ENCODE measurements around the gene PHF23. TPM values are rescaled to one million over a fixed set of nuclear protein-coding genes. Genes with fewer than 3 reads are reported as not detected.

The PHF23 gene
- total RNA-seq, 2 experiments from 2014 or later = 24.0 to 28.7 TPM

DNA sequence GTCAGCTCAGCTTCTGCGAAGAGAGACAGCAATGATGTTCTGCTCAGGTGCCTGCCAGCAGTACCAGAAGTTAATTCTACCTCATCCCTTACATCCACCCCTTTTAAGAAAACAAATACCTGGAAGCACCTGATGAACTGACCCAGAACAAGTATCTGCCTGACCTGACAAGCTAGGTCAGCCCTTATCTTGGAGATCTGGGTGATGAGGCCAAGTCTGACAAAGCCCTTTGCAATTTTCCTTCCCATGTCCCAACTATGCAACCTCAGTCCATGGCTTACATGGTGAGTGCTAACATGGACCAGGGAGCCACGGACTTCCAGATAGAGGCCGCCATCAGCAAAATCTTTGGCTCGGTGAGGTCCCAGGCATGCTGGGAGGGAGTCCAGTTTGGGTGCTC, 15.9 kb downstream of the PHF23 start:
- DNase-seq = no peak
- intact Hi-C loops (cut with micrococcal nuclease) = no loop called here
- ChIA-PET CTCF (no interaction called here), POLR2A (interaction anchor here (2.5 to 4.9 kb wide), 2 partner anchors 11 to 73 kb away, joined by 5 to 33 read pairs; partner anchors contain the start of gene DVL2)
- Mint-ChIP-seq H3K9me3 (no peaks in the 10 kb centered on the region), H3K4me3 (no peak overlapping the region), H3K27me3 (no peaks in the 10 kb centered on the region), H3K27ac (no peak overlapping the region), H3K36me3 (peaks cover 36% of the 10 kb centered on the region), H3K4me1 (ENCODE audit: low read depth) (peaks cover 30% of the 10 kb centered on the region)

DNA sequence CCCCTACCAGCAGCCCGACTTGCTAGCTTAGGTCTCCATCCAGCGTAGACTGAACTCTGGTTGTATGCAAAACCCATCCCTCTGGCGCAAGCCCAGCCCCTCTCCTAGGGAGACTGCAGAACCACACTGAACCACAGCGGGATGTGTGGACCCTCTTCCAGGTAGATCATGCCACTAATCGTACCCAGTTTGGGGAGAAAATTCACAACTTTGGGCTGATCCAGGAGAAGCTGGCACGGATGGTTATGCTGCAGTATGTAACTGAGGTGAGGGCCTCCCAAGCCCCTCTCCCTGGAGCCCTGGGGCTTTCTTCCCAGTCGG, 16.3 kb downstream of the PHF23 start:
- POLR2A ChIA-PET = interaction anchor here (2.5 to 4.9 kb wide), 2 partner anchors 11 to 74 kb away, joined by 5 to 33 read pairs; partner anchors contain the start of gene DVL2
- peaks cover 32% of the 10 kb centered on the region for H3K36me3 Mint-ChIP-seq

DNA sequence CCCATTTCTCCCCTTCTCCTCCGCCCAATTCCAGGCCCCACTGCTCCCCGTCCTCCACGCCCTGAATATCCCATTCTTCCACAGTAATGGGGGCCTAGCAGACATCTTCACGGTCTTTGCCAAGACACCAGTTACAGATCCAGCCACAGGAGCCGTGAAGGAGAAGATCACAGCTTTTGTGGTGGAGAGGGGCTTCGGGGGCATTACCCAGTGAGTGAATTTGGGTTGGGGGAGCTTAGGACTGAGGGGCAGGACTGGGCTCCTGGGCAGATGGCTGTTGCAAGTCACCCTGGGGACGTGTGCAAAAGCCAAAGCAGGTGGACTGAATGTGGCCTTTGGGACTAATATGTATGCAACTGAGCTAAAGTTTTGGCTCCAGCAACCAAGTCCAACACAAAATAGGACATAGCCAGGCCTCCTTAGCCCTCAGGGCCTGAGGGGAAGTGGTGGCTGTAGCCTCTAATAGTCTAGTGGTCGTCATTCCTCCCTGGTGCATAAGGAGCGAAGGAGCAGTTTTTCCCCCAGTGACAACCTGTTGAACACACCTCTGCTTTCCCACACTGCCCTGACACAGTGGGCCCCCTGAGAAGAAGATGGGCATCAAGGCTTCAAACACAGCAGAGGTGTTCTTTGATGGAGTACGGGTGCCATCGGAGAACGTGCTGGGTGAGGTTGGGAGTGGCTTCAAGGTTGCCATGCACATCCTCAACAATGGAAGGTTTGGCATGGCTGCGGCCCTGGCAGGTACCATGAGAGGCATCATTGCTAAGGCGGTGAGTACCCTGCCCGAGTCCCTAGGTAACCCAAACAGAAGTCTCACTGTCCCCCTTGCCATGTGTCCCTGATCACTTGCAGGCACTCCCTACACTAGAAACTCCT, 16.9 kb downstream of the PHF23 start:
- peaks cover 34% of the 10 kb centered on the region for H3K4me1 Mint-ChIP-seq (ENCODE audit: low read depth)
- no peak overlapping the region for H3K4me3 Mint-ChIP-seq
- DNase-seq = no peak
- ChIA-PET CTCF (interaction anchor here (1.5 to 4.2 kb wide), 2 partner anchors 16 to 339 kb away, joined by 4 to 34 read pairs; partner anchors contain the start of gene PHF23), POLR2A (interaction anchor here (2.5 to 4.9 kb wide), 2 partner anchors 12 to 74 kb away, joined by 5 to 33 read pairs; partner anchors contain the start of gene DVL2)
- peak overlapping the region; percentile 92 for H3K27ac Mint-ChIP-seq
- no peaks in the 10 kb centered on the region for H3K27me3 Mint-ChIP-seq
- H3K36me3 Mint-ChIP-seq = peaks cover 31% of the 10 kb centered on the region
- H3K9me3 Mint-ChIP-seq = no peaks in the 10 kb centered on the region
- intact Hi-C loops (cut with micrococcal nuclease) = no loop called here

More for the DNA sequence above, 16.3 kb downstream of the PHF23 start:
- H3K9me3 Mint-ChIP-seq = no peaks in the 10 kb centered on the region
- no peaks in the 10 kb centered on the region for H3K27me3 Mint-ChIP-seq
- CTCF ChIA-PET = no interaction called here
- peaks cover 30% of the 10 kb centered on the region for H3K4me1 Mint-ChIP-seq (ENCODE audit: low read depth)
- intact Hi-C loops (cut with micrococcal nuclease) = no loop called here
- H3K27ac Mint-ChIP-seq = no peak overlapping the region
- DNase-seq = no peak
- H3K4me3 Mint-ChIP-seq = no peak overlapping the region

DNA sequence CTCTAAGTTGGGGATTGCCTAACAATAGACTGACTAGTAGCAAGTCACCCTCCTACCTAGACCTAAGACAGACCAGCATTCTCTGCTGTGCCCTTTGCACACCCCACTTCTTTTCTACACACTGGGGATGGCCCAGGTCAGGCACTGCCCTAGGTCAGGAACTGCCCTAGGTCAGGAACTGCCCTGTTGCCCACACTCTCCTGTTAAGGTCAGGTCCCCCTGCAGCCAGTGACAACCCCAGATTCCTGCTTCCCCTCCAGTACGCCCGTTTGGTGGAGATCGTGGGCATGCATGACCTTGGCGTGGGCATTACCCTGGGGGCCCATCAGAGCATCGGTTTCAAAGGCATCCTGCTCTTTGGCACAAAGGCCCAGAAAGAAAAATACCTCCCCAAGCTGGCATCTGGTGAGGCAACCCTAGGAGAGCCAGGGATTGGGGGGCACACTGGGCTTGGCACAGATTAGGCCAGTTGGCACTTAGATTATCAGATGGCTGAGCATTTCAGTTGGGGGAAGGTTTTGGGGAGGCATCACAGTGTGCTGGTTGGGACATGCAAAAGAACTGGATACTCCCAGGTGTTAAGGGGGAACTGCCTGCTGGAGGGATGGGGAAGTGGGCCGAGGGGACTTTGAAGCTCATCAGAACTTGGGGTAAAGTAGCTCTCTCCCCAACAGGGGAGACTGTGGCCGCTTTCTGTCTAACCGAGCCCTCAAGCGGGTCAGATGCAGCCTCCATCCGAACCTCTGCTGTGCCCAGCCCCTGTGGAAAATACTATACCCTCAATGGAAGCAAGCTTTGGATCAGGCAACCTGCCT, 17.8 kb downstream of the PHF23 start:
- peak overlapping the region; percentile 92 for H3K27ac Mint-ChIP-seq
- H3K4me1 Mint-ChIP-seq (ENCODE audit: low read depth) = peaks cover 38% of the 10 kb centered on the region
- ChIA-PET CTCF (interaction anchor here (0.8 to 4.2 kb wide), 13 partner anchors 8 to 339 kb away, joined by 3 to 48 read pairs (median 8); partner anchors contain the start of genes CTDNEP1, DVL2, ELP5 and GABARAP), POLR2A (interaction anchor here (0.5 to 4.9 kb wide), 11 partner anchors 8 to 642 kb away, joined by 3 to 33 read pairs (median 5); partner anchors contain the start of genes DVL2, GABARAP and PHF23)
- no peaks in the 10 kb centered on the region for H3K9me3 Mint-ChIP-seq
- intact Hi-C loops (cut with micrococcal nuclease) = loop anchor here (1.0 to 2.0 kb wide), 2 partner anchors 13 to 75 kb away; partner anchors contain the start of gene DVL2
- peaks cover 31% of the 10 kb centered on the region for H3K36me3 Mint-ChIP-seq
- no peak for DNase-seq
- no peaks in the 10 kb centered on the region for H3K27me3 Mint-ChIP-seq
- H3K4me3 Mint-ChIP-seq = peak overlapping the region; percentile 90

DNA sequence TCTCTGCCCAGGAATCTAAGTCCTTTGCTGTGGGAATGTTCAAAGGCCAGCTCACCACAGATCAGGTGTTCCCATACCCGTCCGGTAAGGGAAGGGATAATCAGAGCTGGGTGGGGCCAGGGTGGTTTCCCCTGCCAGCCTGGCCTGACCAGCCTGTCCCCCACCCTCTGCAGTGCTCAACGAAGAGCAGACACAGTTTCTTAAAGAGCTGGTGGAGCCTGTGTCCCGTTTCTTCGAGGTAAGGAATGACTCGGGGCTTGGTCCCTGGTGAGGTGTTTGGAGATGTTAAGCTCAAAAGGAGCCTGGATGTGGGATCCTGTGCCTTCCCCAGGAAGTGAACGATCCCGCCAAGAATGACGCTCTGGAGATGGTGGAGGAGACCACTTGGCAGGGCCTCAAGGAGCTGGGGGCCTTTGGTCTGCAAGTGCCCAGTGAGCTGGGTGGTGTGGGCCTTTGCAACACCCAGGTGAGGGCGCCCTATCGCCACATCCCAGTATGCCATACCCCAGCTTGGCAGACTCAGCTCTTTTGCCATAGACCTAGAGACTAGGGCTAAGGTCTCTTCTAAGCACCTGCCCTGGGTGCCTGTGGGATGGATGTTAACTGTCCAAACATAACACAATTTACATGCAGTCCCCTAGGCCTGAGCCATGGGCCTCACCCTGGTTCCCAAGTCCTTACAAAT, 18.5 kb downstream of the PHF23 start:
- H3K9me3 Mint-ChIP-seq = no peaks in the 10 kb centered on the region
- H3K27me3 Mint-ChIP-seq = no peaks in the 10 kb centered on the region
- ChIA-PET POLR2A (interaction anchor here (0.5 to 4.9 kb wide), 10 partner anchors 9 to 641 kb away, joined by 3 to 33 read pairs (median 4); partner anchors contain the start of genes DVL2, GABARAP and PHF23), CTCF (interaction anchor here (0.8 to 4.2 kb wide), 14 partner anchors 9 to 340 kb away, joined by 3 to 48 read pairs (median 8); partner anchors contain the start of genes CTDNEP1, DVL2, ELP5 and GABARAP)
- intact Hi-C loops (cut with micrococcal nuclease) = loop anchor here (1.0 to 2.0 kb wide), 2 partner anchors 14 to 76 kb away; partner anchors contain the start of gene DVL2
- H3K27ac Mint-ChIP-seq = peak overlapping the region; percentile 92
- peaks cover 28% of the 10 kb centered on the region for H3K36me3 Mint-ChIP-seq
- H3K4me1 Mint-ChIP-seq (ENCODE audit: low read depth) = peaks cover 45% of the 10 kb centered on the region
- peak overlapping the region; percentile 90 for H3K4me3 Mint-ChIP-seq
- DNase-seq = peak; percentile 82

DNA sequence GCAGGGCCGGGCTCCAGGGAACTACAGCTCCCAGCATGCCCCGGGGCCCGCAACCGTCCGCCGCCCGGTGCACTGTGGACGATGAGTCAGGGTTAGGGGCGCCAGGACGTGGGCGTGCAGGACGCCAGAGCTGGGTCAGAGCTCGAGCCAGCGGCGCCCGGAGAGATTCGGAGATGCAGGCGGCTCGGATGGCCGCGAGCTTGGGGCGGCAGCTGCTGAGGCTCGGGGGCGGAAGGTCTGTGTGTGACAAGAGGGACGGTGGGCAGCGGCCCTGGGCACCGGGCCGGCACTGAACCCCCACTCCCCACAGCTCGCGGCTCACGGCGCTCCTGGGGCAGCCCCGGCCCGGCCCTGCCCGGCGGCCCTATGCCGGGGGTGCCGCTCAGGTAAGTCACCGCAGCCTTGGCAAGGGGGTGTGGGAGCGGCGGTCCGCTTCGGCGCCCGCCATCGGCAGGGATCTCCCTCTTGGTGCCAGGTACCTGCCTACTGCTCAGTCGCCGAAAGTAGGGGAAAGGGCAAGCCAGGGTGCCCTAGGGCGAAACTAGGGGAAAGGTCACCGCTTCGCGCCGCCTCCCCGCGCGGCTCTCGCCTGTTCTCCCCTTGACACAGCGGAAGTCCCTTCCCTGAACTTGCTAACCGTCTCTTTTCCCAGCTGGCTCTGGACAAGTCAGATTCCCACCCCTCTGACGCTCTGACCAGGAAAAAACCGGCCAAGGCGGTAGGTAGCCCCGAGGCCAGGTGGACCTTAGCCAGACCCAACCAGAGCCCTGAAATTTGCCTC, 19.3 kb downstream of the PHF23 start, which contains the start of the genes ACADVL and DLG4:
ACADVL (plus strand) TSS at position 127 of the 781 bp plus-strand sequence; CDS start at position 174, 47 bp downstream.
DLG4 (minus strand) TSS at position 25 of the 781 bp plus-strand sequence.
- Mint-ChIP-seq H3K4me3 (peak within 1 kb of the TSS; percentile 90), H3K4me1 (ENCODE audit: low read depth) (peaks cover 53% of the 10 kb centered on the region), H3K9me3 (no peaks in the 10 kb centered on the region), H3K27me3 (no peaks in the 10 kb centered on the region), H3K27ac (peak within 1 kb of the TSS; percentile 92), H3K36me3 (peaks cover 25% of the 10 kb centered on the region)
- ChIA-PET POLR2A (interaction anchor here (0.6 to 4.9 kb wide), 11 partner anchors 10 to 175 kb away, joined by 3 to 33 read pairs (median 4); partner anchors contain the start of genes DVL2, GABARAP and PHF23), CTCF (interaction anchor here (0.8 to 4.2 kb wide), 15 partner anchors 10 to 174 kb away, joined by 3 to 48 read pairs (median 8); partner anchors contain the start of genes CTDNEP1, DVL2, ELP5 and GABARAP)
- intact Hi-C loops (cut with micrococcal nuclease) = loop anchor here (2.0 kb wide), 1 partner anchor 77 kb away; no protein-coding TSS in a partner anchor
- peak; percentile 90 for DNase-seq

DNA sequence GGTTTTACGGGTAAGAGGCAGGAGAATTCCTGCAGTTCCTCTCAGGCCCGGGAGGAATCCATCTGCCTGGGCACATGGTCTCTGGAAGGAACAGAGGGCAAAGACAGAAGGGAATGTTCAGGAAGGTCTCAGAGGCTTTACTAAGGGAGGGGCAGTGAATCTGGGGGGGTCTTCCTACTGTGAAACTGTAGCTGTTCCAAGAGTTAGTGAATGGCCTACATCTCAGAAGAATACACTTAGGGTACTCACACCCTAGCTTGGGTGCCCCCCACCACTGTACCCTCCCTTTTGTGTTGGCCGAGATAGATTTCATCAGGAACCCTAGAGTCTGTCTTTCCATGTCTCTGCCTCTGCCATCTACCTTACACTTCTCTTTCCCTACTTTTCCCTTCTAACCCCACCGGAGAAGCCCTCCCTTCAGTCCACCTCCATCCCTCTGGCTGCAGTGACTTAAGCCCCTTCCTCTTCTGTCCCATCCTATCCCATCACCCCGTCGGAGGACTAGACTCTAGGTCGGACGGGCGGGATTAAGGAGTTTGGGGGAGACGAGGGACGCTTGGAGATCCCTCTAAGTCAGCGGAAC, 19.9 kb downstream of the PHF23 start:
- H3K4me3 Mint-ChIP-seq = peak overlapping the region; percentile 90
- peak overlapping the region; percentile 92 for H3K27ac Mint-ChIP-seq
- intact Hi-C loops (cut with micrococcal nuclease) = no loop called here
- peaks cover 25% of the 10 kb centered on the region for H3K36me3 Mint-ChIP-seq
- H3K9me3 Mint-ChIP-seq = no peaks in the 10 kb centered on the region
- ChIA-PET CTCF (interaction anchor here (0.9 to 4.2 kb wide), 8 partner anchors 10 to 173 kb away, joined by 3 to 48 read pairs (median 8); partner anchors contain the start of genes GABARAP and PHF23), POLR2A (interaction anchor here (0.6 to 4.9 kb wide), 6 partner anchors 11 to 173 kb away, joined by 3 to 33 read pairs (median 5); partner anchors contain the start of genes DVL2, GABARAP and PHF23)
- peaks cover 56% of the 10 kb centered on the region for H3K4me1 Mint-ChIP-seq (ENCODE audit: low read depth)
- H3K27me3 Mint-ChIP-seq = peaks cover 1% of the 10 kb centered on the region
- no peak for DNase-seq

DNA sequence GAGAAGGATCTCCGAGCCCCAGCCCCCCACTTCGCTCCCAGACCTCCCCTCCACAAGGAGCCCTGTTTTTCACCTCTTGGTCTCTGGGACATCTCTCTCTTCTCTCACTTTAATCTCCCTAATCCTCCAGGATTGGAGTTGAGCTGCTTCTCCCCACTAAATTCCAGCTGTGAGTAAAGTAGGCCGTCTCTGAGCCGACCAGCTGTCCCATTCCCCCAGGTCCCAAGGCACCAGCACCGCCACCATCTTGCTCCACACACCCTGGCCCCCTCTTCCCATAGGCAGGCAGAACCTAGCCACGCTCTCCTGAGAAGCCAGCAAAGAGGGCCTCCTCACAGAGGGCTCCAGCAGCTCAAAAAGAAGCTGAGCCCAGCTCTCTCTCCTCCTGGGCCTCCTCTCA, 20.5 kb downstream of the PHF23 start:
- Mint-ChIP-seq H3K36me3 (peaks cover 21% of the 10 kb centered on the region), H3K27ac (peak overlapping the region; percentile 92), H3K4me3 (no peak overlapping the region), H3K9me3 (no peaks in the 10 kb centered on the region), H3K4me1 (ENCODE audit: low read depth) (peaks cover 61% of the 10 kb centered on the region), H3K27me3 (peaks cover 1% of the 10 kb centered on the region)
- ChIA-PET POLR2A (interaction anchor here (1.5 to 3.2 kb wide), 4 partner anchors 11 to 173 kb away, joined by 4 to 19 read pairs (median 5); partner anchors contain the start of genes GABARAP and PHF23), CTCF (interaction anchor here (0.9 to 4.2 kb wide), 5 partner anchors 14 to 173 kb away, joined by 3 to 48 read pairs (median 19); partner anchors contain the start of genes GABARAP and PHF23)
- DNase-seq = no peak
- intact Hi-C loops (cut with micrococcal nuclease) = no loop called here

DNA sequence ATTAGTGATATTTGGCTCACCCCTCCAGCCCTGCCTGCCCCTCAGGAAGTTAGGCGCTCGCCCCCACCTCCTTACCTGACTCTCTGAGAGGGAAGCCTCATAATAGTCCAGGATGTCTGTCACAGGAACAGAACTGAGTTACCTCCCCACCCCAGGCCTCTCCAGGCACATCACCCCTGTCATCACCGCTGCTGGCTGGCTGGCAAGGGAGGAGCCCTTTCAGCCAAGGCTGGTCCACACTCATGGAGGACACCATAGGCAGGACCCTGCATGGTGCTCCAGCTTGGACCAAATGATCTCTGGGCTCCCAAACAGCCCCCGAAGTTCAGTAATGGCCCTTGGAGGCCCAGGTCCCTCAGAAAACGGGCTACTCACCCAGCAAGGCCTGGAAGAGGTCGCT, 21.1 kb downstream of the PHF23 start:
- no peak for DNase-seq
- peaks cover 15% of the 10 kb centered on the region for H3K36me3 Mint-ChIP-seq
- ChIA-PET CTCF (interaction anchor here (4.2 kb wide), 1 partner anchor 20 kb away, joined by 34 read pairs; the partner anchor contains the start of gene PHF23), POLR2A (interaction anchor here (0.6 to 3.2 kb wide), 4 partner anchors 21 to 172 kb away, joined by 4 to 19 read pairs (median 4); partner anchors contain the start of genes GABARAP and PHF23)
- H3K9me3 Mint-ChIP-seq = no peaks in the 10 kb centered on the region
- peaks cover 67% of the 10 kb centered on the region for H3K4me1 Mint-ChIP-seq (ENCODE audit: low read depth)
- intact Hi-C loops (cut with micrococcal nuclease) = no loop called here
- H3K27ac Mint-ChIP-seq = no peak overlapping the region
- peaks cover 1% of the 10 kb centered on the region for H3K27me3 Mint-ChIP-seq
- H3K4me3 Mint-ChIP-seq = no peak overlapping the region

Measured in activated CD4-positive, alpha-beta memory T cell treated with anti-CD3 and anti-CD28 coated beads for 36 hours (primary cell).